Measurements from ENCODE around the gene NRCAM.

Gene NRCAM

GRCh38 chr7:108448584-108449505, 7.4 kb downstream of the NRCAM start:
- Histone ChIP-seq H3K4me3 (ENCODE audit: low read depth in 1 of 2, low read length in 1 of 2) (no peak overlapping the region), H3K36me3 (no peaks in the 10 kb centered on the region), H3K4me1 (ENCODE audit: control insufficient read depth in 1 of 2, insufficient read depth in 1 of 2, low read depth in 1 of 2, low read length in 1 of 2) (no peaks in the 10 kb centered on the region), H3K27ac (no peak overlapping the region), H3K27me3 (peaks cover 84% of the 10 kb centered on the region), H3K9me3 (no peaks in the 10 kb centered on the region)
- TF ChIP-seq, protein P1, sequence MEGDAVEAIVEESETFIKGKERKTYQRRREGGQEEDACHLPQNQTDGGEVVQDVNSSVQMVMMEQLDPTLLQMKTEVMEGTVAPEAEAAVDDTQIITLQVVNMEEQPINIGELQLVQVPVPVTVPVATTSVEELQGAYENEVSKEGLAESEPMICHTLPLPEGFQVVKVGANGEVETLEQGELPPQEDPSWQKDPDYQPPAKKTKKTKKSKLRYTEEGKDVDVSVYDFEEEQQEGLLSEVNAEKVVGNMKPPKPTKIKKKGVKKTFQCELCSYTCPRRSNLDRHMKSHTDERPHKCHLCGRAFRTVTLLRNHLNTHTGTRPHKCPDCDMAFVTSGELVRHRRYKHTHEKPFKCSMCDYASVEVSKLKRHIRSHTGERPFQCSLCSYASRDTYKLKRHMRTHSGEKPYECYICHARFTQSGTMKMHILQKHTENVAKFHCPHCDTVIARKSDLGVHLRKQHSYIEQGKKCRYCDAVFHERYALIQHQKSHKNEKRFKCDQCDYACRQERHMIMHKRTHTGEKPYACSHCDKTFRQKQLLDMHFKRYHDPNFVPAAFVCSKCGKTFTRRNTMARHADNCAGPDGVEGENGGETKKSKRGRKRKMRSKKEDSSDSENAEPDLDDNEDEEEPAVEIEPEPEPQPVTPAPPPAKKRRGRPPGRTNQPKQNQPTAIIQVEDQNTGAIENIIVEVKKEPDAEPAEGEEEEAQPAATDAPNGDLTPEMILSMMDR (IDR thresholded peaks at IDR 0.05): no peak

DNA sequence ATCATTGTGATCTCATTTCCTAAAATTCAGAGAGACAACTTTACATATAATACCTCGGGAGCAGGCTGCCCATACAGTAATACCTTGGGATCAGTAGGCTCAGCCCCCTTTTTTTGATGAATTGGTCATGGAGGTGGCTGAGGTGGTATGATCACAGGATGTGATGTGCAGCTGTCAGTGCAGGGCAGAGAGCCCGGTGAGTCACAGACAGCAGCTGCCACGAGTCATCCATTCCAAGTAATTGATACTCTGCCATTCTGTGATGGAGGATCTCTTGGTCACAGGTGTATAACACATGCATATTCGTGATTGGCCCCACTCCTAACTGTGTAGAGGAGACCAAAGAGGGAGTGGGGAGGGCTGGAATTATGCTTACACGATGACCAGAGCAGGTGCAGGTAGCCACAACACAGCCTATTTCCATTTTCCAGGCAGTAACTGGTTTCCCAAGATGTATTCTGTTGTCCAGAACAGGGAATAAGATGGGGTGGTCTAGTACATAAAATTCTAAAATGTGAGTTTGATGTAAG, 14.1 kb downstream of the NRCAM start:
- TF ChIP-seq, protein P1 (IDR thresholded peaks at IDR 0.05): no peak
- H3K9me3 ChIP-seq: no peaks in the 10 kb centered on the region
- no peaks in the 10 kb centered on the region for H3K4me1 ChIP-seq (ENCODE audit: control insufficient read depth in 1 of 2, insufficient read depth in 1 of 2, low read depth in 1 of 2, low read length in 1 of 2)
- peaks cover 43% of the 10 kb centered on the region for H3K27me3 ChIP-seq
- H3K4me3 ChIP-seq (ENCODE audit: low read depth in 1 of 2, low read length in 1 of 2): no peak overlapping the region
- no peaks in the 10 kb centered on the region for H3K36me3 ChIP-seq
- H3K27ac ChIP-seq: no peak overlapping the region

GRCh38 chr7:108441392-108441955, 14.8 kb downstream of the NRCAM start:
- Histone ChIP-seq H3K27ac (no peak overlapping the region), H3K9me3 (no peaks in the 10 kb centered on the region), H3K4me3 (ENCODE audit: low read depth in 1 of 2, low read length in 1 of 2) (no peak overlapping the region), H3K4me1 (ENCODE audit: control insufficient read depth in 1 of 2, insufficient read depth in 1 of 2, low read depth in 1 of 2, low read length in 1 of 2) (no peaks in the 10 kb centered on the region), H3K27me3 (peaks cover 43% of the 10 kb centered on the region), H3K36me3 (no peaks in the 10 kb centered on the region)
- TF ChIP-seq, protein P1 (IDR thresholded peaks at IDR 0.05): no peak

GRCh38 chr7:108440613-108441012, 15.6 kb downstream of the NRCAM start:
- TF ChIP-seq, protein P1 (IDR thresholded peaks at IDR 0.05): no peak
- Histone ChIP-seq H3K27ac (no peak overlapping the region), H3K4me1 (ENCODE audit: control insufficient read depth in 1 of 2, insufficient read depth in 1 of 2, low read depth in 1 of 2, low read length in 1 of 2) (no peaks in the 10 kb centered on the region), H3K4me3 (ENCODE audit: low read depth in 1 of 2, low read length in 1 of 2) (no peak overlapping the region), H3K36me3 (no peaks in the 10 kb centered on the region), H3K9me3 (no peaks in the 10 kb centered on the region), H3K27me3 (peaks cover 34% of the 10 kb centered on the region)

GRCh38 chr7:108436906-108437305, 19.3 kb downstream of the NRCAM start:
- TF ChIP-seq, protein P1 (IDR thresholded peaks at IDR 0.05): no peak
- H3K4me1 ChIP-seq (ENCODE audit: control insufficient read depth in 1 of 2, insufficient read depth in 1 of 2, low read depth in 1 of 2, low read length in 1 of 2): no peaks in the 10 kb centered on the region
- H3K27ac ChIP-seq: no peak overlapping the region
- no peaks in the 10 kb centered on the region for H3K36me3 ChIP-seq
- H3K9me3 ChIP-seq: no peaks in the 10 kb centered on the region
- H3K4me3 ChIP-seq (ENCODE audit: low read depth in 1 of 2, low read length in 1 of 2): no peak overlapping the region
- H3K27me3 ChIP-seq: peaks cover 7% of the 10 kb centered on the region
